ENCODE measurements around the gene ELFN1.

- TF ChIP-seq CTCF (IDR thresholded peaks at IDR 0.05 in 4 of 5, conservative IDR thresholded peaks at IDR 0.05 in 1 of 5) (no peak), POLR2A (IDR thresholded peaks at IDR 0.05) (no peak)
Observed at GRCh38 chr7:1674161-1675035, 4.3 kb downstream of the ELFN1 start.

Measured in gastrocnemius medialis (tissue), 4 donors.